Activated CD4-positive, CD25-positive, alpha-beta regulatory T cell treated with anti-CD3 and anti-CD28 coated beads, Interleukin-2, amount 50 U/mL, for 16 hours (primary cell): ENCODE data around the gene ATP8B3.
A peak's percentile ranks its signal among the peaks of the same experiment; 100 is the strongest.
"Not testable (repeated sequence)": the region's sequence is repeated elsewhere in the genome, so short reads cannot be mapped to it uniquely, and the experiment has no call there.

Experiments used
- DNase-seq: peaks from one replicate; pipeline ENCODE4 v3.0.0-alpha.2; 2020; ENCODE audit warnings: low read depth, low spot score

Gene ATP8B3

DNA sequence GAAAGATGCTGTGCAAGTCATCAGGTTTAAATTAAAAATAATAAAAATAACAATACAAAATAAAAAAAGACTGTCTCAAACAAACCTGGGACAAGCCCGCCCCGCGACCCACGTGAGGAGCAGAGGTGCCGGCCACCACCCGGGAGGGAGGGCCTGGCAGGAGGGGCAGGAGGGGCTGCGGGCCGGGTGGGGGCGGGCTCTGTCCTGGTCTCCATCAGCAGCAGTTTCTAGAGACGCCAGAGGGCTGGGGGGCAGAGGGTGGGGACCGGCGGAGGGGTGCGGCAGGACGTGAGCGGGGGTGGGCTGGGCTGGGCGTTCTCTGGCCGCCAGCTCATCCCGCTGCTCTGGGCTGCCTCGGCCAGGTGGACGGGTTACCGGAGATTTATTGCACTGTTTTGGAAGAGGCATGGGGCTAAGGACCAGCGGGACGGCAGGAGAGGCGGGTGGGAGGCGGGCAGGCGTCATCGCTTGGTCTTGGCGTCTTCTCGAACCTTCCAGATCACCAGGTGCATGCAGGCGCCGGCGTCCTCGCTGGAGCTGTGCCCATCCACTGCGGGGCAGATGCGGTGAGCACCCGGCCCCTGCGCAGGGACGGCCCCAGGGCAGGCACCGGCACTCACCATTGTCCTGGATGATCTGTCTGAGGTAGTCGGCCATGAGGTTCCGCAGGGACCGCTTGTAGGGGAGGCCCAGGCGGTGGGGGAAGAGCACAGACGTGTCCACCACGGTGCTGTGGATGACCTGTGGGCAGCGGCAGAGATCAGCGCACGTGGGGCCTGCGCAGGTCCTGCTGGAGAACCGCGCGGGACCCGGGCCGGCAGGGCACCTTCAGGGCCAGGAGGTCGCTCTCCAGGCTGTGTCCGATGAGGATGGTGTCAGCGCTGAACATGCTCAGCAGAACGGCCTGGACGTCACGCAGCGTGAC, 3.8 kb upstream of the ATP8B3 start:
- no peak for DNase-seq

DNA sequence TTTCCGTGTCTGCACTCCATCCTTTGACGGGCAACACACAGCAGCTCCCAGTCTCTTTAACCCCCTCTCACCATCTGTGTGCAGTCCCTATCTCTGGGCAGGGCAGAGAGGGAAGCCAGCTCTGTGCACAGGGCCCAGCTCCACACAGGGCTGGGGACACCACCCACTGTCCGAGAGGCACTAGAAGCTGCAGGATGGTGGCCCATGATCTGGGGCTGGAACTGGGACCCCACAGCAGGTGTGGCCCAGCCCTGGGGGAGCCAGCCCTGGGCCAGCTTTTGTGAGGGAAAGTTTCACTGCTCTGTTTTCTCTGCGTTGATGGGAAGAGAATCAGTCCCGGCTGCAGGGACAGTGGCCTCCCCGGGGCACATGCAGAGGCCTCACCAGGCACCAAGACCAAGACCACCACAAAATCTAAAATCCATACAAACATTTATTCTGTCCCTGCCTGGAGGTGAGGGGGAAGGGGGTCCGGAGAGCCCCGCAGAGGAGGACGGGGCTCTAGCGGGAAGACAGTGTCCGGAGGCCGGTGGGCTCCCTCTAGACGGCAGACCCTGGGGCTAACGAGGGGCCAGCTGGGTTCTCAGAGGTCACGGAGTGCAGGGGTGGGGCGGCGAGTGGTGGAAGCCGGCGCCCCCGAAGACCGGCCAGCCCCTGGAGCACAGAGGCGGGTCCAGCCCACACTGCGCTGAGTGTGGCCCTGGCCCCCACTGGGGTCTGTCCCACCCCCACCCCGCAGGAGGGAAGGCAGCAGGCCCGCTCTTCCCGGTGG, 2.9 kb upstream of the ATP8B3 start:
- DNase-seq = no peak

DNA sequence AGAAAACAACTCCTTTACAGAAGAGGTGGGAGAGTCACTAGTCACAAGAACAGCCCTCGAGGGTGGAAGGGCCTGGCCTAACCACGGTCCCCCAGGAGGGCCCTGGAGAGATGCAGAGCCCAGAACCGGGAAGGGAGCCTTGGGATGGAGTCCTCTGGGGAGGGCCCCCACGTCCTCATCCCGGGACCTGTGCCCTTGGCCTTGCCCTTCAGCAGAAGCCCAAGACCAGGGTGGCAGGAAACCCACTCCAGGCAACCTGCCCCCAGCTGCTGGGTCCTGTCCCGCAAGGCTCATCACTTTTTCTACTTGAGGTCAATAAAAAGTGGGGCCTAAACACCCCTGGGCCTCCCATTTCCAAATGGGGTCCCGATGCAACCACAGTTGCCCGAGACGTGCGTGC, 2.3 kb upstream of the ATP8B3 start:
- DNase-seq = no peak

DNA sequence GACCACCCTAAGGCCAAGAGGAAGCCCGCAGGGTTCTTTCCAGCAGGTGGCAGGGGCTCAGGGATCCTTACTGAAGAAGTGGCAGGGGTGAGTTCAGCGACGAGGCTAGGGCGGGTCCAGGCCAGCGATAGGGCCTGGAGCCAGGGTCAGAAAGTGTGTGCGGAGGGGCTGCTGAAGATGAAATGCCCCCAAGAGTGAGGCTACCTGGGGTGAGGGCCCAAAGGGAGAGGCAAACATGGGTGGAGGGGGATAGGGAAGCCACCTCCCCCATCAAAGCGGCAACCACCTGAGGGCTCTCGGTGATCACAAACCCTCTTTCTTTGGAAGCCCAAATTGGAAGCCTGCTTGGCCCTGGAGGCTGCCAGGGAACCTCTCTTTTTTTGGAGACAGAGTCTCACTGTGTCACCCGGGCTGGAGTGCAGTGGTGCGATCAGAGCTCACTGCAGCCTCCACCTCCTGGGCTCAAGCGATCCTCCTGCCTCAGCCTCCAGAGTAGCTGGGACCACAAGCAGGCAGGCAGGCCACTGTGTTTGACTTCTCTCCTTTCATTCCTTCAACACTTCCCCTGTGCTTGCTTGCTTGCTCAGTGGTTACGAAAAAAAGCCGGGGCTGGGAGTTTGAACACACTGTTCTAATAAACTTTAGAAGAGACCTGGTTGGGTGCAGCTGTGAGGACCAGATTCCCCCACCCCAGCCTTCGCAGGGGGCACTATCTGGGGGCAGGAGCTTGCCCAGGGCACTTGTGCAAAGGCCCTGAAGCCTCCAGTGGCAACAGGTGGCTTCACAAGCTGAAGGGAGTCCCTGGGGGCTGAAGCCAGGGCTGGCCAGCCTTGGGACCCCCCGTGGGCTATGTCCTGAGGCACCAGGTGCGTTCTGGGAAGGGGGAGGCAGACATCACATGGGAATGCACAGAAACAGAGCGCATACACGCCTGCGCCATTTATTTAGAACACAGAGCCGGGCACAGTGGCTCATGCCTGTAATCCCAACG, 1.4 kb upstream of the ATP8B3 start:
- DNase-seq = no peak

DNA sequence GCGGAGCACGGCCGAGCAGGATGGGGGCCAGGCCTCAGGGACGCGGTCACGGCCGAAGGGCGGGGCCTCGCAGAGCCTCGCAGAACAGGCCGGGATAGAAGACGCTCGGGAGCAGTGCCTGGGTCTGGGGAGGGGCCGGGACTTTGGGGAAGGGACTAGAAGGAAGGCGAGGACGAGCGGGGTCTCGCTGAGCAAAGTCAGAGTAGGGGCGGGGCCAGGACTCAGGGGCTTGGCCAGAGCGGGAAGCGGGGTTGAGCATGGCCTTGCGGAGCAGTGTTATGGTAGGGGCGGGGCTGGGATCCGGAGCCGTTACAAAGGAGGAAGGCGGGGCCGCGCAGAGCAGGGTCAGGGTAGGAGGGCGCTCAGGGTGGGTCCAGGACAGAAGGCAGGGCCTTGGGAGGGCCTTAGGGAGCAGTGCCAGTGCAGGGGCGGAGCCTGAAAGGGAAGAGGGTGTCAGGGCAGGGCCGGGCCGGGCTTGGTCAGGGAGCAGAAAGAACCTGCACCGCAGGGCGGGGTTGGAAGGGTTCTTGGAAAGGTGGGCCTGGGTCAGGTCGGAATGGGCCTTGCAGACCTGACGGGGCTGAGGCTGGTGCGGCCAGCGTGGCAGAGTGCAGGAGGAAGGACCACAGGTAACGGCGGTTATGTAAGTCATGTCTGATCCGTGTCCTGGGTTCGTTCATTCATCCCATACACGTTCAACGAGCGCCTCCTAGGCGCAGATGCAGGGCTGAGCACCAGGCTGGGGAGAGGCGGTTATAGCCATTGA, 533 bp upstream of the ATP8B3 start:
- peak; percentile 55 for DNase-seq

DNA sequence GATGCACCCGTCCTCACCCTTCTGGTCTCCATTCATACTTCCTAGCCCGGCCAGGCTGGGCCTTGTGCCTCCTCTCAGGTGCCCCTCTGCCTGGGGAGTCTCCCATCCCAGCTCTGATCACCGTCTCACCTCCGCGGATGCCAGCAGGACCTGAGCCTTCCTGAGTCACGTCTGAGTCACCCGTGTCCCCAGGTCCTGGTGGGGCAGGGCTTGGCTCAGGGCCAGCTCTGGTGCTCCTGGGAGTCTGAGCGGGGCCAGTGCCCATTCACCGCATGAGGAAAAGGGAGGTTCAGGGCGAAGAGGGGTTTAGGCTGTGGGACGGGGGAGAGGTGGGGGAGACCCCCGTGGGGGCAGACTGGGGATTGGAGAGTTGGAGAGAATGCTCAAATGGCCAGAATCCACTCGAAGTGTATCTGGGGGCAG, 593 bp downstream of the ATP8B3 start:
- no peak for DNase-seq

DNA sequence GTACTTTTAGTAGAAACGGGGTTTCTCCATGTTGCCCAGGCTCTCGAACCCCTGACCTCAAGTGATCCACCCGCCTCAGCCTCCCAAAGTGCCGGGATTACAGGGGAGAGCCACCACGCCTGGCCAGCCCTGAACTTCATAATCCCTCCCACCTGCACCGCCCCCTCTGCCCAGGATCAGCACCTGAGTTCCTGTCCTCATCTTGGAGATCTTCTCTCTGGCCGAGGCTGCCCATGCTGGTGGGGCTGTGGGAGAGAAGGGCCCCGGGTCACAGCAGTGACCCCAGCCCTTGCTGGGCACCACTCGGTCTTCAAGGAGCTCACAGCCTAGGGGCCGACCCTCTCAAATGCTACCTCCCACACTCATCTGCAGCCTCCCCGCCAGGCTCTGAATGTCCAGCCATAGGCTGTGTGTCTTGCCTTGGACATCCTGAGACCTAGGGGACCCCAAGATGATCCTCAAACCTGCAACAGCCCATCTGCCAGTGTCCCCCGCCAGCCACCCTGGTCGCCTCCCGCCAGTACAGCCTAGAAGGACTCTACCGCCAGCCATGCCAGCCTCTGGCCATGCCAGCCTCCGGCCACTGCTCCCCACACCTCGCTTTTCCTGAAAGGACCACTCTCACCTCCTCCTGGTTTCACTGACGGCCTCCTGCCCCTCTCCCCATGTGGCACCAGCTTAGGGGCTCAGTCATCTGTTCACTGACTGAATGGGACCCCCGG, 1.5 kb downstream of the ATP8B3 start:
- no peak for DNase-seq

DNA sequence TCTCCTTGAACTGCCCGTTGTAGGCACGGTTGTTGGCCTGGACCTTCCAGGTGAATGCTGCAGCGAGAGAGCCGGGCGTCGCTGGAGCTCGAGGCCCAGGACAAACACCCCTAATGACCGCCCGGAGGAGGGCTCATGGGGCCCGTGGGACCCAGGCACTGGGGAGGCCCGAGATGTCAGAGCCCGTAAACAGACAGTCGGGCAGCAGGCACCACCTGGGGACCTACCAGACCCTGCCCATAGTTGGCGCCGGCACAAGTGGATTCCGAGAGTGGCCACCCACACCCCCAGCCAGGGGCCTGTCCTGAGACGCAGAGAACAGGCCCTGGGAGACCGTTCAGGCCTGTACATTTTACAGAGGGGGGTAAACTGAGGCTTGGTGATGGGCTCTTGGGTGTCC, 2.4 kb downstream of the ATP8B3 start:
- no peak for DNase-seq

DNA sequence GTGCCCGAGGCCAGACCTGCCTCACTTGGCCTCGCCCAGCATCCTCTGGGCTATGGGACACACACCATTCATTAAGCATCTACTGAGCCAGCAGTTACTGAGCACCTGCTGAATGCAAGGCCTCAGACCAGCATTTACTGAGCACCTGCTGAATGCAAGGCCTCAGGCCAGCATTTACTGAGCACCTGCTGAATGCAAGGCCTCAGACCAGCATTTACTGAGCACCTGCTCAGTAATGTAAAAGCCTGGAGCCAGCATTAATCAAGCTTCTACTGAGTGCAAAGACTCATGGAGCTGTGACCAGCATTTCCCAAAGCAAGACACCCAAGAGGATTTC, 3.7 kb downstream of the ATP8B3 start:
- DNase-seq = no peak

DNA sequence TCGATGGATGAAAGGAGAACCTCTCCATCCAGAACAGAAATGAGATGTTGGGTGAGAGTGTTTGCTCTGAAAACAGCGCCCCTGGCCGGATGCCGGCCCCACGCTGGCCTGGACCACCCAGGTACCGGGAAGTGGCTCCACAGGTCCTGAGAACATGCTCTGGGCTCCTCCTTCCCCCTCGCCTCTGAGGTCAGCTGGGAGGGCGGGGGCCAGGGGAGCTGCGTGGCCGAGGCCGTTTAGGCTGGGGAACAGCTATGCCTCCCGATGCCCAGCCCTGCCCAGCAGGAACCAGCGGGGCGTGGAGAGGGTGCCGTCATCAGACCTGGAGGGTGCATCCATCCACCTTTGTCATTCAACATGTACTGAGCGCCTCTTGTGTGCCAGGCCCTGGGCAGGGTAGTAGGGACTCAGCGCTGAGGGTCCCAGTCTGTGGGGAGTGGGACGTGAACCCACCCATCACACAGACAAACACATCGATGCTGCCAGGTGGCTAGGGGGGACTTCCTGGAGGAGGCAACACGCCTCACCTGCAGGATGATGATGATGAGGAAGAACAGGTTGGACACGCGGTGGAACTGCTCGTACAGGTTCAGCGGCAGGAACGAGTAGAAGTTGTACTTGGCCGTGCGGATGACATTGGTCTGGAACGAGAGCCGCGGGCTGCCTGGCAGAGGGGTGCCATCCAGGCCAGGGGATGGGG, 4.2 kb downstream of the ATP8B3 start:
- DNase-seq = no peak

DNA sequence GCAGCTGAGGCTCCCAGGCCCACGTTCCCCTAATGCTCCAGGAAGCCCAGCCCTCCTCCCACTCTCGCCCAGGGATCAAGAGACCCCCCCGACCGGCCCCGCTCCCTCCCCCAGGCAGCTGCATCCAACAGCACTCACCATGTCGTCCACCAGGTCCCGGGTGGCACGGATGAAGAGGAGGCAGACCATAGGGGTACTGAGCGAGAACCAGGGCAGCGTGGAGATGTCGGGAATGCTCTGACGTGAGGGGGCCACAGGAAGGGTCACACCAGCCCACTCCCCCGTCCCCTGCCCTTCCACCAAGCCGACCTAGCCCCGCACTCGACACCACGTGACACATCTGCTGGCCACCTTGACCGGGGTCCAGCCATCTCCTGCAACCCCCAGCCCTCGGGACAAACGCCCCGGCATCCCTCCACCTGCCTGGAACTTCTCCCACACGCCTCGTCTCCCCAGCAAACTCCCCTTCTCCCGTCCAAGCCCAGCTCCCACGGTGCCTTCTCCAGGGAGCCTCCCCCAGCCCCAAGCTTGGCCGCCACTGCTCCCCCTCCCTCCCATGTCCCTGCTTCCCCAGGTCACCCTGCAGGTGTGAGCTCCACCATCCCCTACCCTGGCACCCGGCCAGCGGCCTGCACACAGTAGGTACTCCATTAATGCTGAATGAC, 4.9 kb downstream of the ATP8B3 start:
- DNase-seq = no peak

DNA sequence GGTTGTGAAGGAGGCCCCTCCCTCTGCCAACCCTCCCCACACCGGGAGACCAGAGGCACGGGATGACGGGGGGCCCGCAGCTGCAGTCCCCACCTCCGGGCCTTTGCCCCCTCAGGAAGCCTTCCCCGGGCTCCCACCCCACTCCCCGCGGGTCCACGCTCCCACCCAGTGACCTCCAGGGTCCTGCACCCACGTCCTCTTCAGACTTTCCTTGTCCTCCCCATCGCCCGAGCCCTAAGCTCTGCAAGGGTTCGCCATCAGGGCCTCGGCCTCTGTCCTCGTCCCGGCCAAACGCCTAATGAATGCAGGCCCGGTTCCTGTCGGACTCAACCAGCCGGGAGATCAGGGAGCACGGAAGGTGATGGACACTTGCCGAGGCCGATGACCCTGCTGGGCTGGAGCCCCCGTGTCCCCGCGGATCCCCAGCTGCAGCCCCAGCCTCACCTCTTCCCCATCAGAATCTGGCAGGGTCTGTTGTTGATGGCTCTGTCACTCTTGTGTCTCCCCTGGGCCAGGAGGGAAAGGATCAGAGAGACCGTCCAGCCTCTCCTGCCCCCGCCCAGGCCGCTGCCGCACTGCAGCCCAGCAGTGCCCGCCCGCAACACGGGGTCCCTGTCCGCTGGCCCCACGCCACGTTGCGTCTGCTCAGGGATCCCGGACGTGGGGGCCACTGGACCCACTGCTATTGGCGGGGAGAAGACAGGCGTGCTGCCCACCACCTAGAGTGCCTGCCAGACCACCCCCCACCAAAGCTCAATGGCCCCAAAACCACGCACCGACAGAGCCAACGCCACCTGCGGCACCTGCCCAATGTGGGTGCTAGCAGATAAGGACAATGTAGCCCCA, 5.7 kb downstream of the ATP8B3 start:
- no peak for DNase-seq

DNA sequence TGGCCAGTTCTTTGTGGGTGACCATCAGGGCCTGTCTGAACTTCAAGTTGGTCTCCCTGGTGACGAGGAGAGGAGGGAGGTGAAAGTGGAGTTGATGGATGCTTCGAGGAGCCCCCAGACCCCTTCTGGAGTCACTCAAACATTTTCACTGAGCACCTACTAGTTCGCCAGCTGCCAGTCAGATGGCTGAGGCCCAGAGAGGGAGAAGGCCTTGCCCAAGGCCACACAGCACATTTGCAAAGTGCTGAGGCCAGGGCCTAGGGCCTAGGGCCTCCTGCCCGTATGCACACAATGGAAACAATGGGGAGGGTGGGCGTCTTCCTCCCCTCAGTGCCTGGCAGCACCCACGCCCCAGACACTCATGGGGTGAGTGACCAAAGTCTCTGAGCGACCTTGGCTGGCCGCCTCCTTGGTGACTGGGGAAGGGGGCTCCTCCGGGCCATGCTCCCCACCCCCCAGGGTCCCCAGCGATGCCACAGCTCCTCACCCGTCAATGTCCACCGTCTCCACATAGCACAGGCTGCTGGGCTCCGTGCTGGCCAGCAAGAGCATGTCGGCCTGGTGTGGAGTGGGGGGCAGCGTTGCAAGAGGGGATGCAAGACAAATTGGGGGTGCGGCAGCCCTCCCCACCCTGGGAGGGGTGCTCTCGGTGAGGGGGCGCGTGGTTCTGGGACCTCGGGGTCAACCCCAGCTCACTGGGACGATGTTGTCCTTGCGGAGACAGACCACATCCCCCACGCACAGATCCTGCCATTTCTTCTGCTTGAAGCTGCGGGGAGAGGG, 6.5 kb downstream of the ATP8B3 start:
- DNase-seq = no peak

DNA sequence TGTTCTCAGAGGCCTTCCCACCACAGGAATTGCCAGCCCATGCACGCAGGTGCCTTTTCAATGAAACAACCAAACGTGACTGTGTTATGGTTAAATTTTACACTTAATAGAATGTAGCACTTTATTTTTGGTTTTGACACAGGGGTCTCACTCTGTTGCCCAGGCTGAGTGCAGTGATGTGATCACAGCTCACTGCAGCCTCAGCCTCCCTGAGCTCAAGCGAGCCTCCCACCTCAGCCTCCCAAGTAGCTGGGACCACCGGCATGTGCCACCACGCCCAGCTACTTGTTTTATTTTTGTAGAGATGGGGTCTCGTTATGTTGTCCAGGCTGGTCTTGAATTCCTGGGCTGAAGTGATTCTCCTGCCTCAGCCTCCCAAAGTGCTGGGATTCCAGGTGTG, 7.2 kb downstream of the ATP8B3 start:
- no peak for DNase-seq

DNA sequence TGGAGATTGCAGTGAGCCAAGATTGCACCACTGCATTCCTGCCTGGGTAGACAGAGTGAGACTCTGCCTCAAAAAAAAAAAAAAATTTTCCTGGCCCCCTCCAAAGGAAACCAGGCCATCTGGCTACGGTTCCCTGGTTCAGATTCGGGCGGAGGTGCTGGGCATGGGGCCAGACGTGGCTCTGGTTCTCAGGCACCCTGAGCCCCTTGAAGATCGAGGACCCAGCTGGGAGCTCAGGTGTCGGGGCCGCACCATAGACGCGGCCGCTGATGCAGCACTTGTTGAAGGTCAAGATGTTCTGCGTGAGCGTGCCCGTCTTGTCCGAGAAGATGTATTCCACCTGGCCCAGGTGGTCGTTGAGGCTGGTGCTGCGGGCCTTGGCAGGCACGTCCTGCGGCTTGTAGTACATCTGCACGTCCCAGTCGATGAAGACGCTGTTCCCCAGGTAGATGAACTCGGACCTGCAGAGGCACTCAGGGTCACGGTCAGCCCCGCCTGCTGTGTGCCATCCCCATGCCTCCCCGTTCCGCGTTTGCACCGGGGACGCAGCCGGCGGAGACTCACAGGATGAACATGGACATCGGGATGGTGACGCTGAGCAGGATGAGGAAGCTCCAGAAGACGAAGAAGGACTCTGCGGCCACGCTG, 12.3 kb downstream of the ATP8B3 start:
- no peak for DNase-seq

DNA sequence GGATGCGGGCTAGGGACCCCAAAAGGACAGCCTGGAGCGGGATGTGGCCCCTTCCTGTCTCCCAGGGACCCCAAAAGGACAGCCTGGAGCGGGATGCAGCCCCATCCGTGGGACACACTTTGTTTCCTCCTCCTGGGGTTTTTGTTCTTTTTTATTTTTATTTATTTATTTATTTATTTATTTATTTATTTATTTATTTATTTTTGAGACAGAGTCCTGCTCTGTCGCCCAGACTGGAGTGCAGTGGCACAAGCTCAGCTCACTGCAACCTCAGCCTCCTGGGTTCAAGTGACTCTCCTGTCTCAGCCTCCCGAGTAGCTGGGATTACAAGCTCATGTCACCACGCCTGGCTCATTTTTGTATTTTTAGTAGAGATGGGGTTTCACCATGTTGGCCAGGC, 14.8 kb downstream of the ATP8B3 start:
- DNase-seq = not testable (repeated sequence)
